Panc1 (cell line): ENCODE measurements around the gene CCDC180.

ENCODE experiments used
- POLR2AphosphoS5 ChIP-seq: IDR thresholded peaks from 2 replicates; pipeline ENCODE4 v1.6.1; 2012; ENCODE audit warnings: mild to moderate bottlenecking, low read depth, low read length, moderate library complexity
- TCF7L2 ChIP-seq: IDR thresholded peaks from 2 replicates; pipeline ENCODE4 v1.6.1; 2011; ENCODE audit warnings: mild to moderate bottlenecking, low read depth, low read length, inconsistent platforms
- TF ChIP-seq, protein P1 (sequence below): fragments of 450-650 bp; IDR thresholded peaks from 2 replicates; pipeline ENCODE4 v1.5.1; 2017; ENCODE audit warnings: mild to moderate bottlenecking

DNA sequence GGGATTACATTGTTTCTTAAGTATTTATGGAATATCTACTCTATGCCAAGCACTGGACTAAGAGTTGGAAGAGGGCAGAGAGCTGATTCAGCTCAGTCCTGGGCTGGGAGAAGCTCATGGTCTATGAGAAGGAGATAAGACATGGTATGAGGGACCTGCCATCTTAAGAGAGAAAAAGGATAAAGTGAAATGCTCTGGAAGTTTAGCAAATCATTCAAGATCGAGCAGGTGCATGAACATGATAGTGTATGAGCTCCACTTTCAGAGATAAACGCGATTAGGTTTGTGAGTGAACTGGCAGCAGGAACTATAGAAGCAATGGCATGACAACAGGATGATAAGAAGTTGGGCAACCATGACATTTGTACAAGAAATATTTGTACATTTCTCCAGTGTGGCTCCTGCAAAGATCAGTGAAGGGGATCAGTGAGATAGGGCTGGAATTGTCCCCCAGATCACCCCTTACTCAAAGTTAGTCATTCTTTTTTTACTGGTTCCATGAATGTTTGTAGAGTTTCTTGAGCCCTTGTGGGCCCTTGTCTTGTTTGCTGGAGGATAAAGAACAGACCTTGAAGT, 26.6 kb upstream of the CCDC180 start:
- TF ChIP-seq, protein P1, sequence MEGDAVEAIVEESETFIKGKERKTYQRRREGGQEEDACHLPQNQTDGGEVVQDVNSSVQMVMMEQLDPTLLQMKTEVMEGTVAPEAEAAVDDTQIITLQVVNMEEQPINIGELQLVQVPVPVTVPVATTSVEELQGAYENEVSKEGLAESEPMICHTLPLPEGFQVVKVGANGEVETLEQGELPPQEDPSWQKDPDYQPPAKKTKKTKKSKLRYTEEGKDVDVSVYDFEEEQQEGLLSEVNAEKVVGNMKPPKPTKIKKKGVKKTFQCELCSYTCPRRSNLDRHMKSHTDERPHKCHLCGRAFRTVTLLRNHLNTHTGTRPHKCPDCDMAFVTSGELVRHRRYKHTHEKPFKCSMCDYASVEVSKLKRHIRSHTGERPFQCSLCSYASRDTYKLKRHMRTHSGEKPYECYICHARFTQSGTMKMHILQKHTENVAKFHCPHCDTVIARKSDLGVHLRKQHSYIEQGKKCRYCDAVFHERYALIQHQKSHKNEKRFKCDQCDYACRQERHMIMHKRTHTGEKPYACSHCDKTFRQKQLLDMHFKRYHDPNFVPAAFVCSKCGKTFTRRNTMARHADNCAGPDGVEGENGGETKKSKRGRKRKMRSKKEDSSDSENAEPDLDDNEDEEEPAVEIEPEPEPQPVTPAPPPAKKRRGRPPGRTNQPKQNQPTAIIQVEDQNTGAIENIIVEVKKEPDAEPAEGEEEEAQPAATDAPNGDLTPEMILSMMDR, result no peak
- TF ChIP-seq TCF7L2 (no peak), POLR2AphosphoS5 (no peak)
